Endothelial cell (in vitro differentiated cells): Measurements from ENCODE around the gene R3HDM4. TPM values are rescaled to one million over a fixed set of nuclear protein-coding genes. Genes with fewer than 3 reads are reported as not detected.

ENCODE experiments used
- DNase-seq: peaks from one replicate; pipeline ENCODE4 v3.0.0; 2021; ENCODE audit warnings: low spot score
- H3K27ac Mint-ChIP-seq: one replicate; pipeline ENCODE4 v1.8.0; 2021; ENCODE audit warnings: mixed read lengths, inconsistent platforms; ENCODE audit not compliant: unreplicated experiment
- H3K27me3 Mint-ChIP-seq: one replicate; pipeline ENCODE4 v1.8.0; 2021; ENCODE audit warnings: mild to moderate bottlenecking, moderate library complexity, mixed read lengths, inconsistent platforms; ENCODE audit not compliant: unreplicated experiment
- H3K36me3 Mint-ChIP-seq: one replicate; pipeline ENCODE4 v1.8.0; 2021; ENCODE audit warnings: mild to moderate bottlenecking, low read depth, mixed read lengths, inconsistent platforms; ENCODE audit not compliant: unreplicated experiment
- H3K4me1 Mint-ChIP-seq: one replicate; pipeline ENCODE4 v1.8.0; 2021; ENCODE audit warnings: mild to moderate bottlenecking, mixed read lengths, inconsistent platforms; ENCODE audit not compliant: unreplicated experiment
- H3K4me3 Mint-ChIP-seq: one replicate; pipeline ENCODE4 v1.8.0; 2021; ENCODE audit warnings: mild to moderate bottlenecking, mixed read lengths, inconsistent platforms; ENCODE audit not compliant: unreplicated experiment
- H3K9me3 Mint-ChIP-seq: one replicate; pipeline ENCODE4 v1.8.0; 2021; ENCODE audit warnings: mixed read lengths, inconsistent platforms; ENCODE audit not compliant: unreplicated experiment
- total RNA-seq: library from RNA; stranded (reverse); fragmentation: NEBNext Ultra II Directional; extraction: Animal tissue kit (Norgen Biotek cat#: 25700); gene quantifications from one replicate; pipeline ENCODE4 v1.2.1, GENCODE V29; 2021; ENCODE audit not compliant: unreplicated experiment
- TF ChIP-seq, protein P1 (sequence below): fragments of 200-600 bp; sonication (generic); IDR thresholded peaks from one replicate; pipeline ENCODE4 v1.5.0; 2021; ENCODE audit warnings: antibody characterized with exemption; ENCODE audit not compliant: unreplicated experiment

The R3HDM4 gene
- total RNA-seq, 1 donor from 2014 or later: 40.6 TPM

DNA sequence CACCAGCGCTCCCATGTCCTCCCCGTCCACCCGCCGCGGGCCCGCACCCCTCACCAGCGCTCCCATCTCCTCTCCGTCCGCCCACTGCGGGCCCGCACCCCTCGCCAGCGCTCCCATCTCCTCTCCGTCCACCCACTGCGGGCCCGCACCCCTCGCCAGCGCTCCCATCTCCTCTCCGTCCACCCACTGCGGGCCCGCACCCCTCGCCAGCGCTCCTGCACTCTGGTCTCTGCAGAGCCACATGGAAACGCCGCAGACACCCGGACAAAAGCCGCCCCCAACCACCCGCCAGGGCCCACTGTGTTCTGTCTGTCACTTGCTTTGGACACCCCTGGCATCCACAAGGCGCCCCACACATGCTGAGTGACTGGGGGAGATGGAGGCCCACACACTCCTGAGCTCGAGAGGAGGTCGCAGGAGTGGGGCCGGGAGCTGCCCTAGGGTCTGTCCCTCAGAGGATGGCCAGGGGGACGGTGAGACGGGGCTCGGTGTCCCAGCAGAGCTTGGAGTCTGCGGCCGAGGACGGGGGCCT lies 46.2 kb downstream of the R3HDM4 start:
- Mint-ChIP-seq H3K9me3 (no peaks in the 10 kb centered on the region), H3K27me3 (peaks cover 16% of the 10 kb centered on the region), H3K4me3 (no peak overlapping the region), H3K27ac (no peak overlapping the region), H3K36me3 (peaks cover 11% of the 10 kb centered on the region), H3K4me1 (no peaks in the 10 kb centered on the region)
- DNase-seq: no peak
- TF ChIP-seq, protein P1, sequence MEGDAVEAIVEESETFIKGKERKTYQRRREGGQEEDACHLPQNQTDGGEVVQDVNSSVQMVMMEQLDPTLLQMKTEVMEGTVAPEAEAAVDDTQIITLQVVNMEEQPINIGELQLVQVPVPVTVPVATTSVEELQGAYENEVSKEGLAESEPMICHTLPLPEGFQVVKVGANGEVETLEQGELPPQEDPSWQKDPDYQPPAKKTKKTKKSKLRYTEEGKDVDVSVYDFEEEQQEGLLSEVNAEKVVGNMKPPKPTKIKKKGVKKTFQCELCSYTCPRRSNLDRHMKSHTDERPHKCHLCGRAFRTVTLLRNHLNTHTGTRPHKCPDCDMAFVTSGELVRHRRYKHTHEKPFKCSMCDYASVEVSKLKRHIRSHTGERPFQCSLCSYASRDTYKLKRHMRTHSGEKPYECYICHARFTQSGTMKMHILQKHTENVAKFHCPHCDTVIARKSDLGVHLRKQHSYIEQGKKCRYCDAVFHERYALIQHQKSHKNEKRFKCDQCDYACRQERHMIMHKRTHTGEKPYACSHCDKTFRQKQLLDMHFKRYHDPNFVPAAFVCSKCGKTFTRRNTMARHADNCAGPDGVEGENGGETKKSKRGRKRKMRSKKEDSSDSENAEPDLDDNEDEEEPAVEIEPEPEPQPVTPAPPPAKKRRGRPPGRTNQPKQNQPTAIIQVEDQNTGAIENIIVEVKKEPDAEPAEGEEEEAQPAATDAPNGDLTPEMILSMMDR: no peak

DNA sequence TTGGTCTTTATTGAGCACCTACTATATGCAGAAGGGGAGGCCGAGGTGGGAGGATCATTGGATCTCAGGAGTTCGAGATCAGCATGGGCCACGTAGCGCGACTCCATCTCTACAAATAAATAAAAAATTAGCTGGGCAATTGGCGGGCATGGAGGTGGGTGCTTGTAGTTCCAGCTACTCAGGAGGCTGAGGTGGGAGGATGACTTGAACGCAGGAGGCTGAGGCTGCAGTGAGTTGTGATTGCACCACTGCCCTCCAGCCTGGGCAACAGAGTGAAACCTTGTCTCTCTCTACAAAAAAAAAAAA lies 49.8 kb downstream of the R3HDM4 start:
- TF ChIP-seq, protein P1: no peak
- H3K4me1 Mint-ChIP-seq: no peaks in the 10 kb centered on the region
- H3K27me3 Mint-ChIP-seq: peaks cover 12% of the 10 kb centered on the region
- no peaks in the 10 kb centered on the region for H3K9me3 Mint-ChIP-seq
- no peak for DNase-seq
- H3K4me3 Mint-ChIP-seq: no peak overlapping the region
- no peak overlapping the region for H3K27ac Mint-ChIP-seq
- peaks cover 4% of the 10 kb centered on the region for H3K36me3 Mint-ChIP-seq

DNA sequence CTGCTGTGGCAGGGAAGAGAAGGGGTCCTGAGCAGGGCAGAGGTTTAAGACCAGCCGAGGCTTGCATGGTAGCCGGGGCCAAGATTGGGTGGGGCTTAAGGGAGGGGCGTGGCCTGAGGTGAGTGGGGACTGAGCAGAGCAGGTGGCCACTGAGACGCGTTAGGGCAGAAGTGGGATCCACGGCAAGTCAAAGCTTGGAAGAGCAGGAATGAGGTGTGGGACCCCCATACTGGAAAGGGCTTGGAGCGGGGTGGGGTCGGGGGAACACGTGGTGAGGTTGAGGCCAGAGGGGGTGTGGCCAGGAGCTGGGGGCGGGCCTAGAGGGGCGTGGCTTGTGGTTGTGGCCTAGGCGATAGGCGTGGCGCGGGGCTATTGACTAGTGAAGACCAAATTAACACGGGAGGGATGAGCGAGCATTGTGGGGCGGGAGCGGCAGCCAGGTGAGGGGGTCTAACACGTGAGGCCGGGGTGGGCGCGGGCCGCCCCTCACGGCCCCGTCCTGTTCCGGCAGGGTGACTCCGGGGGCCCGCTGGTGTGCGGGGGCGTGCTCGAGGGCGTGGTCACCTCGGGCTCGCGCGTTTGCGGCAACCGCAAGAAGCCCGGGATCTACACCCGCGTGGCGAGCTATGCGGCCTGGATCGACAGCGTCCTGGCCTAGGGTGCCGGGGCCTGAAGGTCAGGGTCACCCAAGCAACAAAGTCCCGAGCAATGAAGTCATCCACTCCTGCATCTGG lies 50.3 kb downstream of the R3HDM4 start:
- H3K9me3 Mint-ChIP-seq: no peaks in the 10 kb centered on the region
- peak overlapping the region; percentile 30 for H3K27ac Mint-ChIP-seq
- DNase-seq: peak; percentile 56
- no peaks in the 10 kb centered on the region for H3K4me1 Mint-ChIP-seq
- TF ChIP-seq, protein P1: no peak
- H3K4me3 Mint-ChIP-seq: peak overlapping the region; percentile 24
- peaks cover 4% of the 10 kb centered on the region for H3K36me3 Mint-ChIP-seq
- peaks cover 13% of the 10 kb centered on the region for H3K27me3 Mint-ChIP-seq

DNA sequence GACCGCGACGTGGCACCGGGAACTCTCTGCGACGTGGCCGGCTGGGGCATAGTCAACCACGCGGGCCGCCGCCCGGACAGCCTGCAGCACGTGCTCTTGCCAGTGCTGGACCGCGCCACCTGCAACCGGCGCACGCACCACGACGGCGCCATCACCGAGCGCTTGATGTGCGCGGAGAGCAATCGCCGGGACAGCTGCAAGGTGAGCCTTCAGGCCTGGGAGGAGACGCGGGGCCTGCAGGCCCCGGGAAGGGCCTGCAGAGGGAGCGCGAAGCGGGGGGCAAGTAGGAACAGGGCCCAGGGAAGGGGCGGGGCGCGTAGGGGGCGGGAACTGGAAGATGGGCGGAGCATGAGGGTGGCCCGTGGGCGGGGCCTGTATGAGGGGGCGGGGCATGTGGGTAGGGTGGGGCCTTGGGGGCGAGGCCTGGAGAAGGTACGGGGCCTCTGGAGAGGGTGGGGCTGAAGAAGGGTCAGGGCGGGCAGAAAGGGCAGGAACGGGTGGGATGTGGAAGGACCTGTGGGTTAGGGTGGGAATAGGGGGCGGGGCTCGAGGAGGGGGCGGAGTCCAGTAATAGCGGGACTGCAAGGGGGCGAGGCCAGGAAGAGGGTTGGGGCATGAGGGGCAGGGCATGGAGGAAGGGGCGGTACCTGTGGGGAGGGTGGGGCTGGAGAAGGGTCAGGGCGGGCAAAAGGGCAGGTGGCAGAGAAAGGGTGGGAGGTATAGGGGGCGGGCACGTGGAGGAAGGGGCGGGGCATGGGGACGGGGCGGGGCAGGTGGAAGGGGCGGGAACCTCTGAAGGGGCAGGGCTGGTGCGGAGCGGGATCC lies 51.1 kb downstream of the R3HDM4 start:
- no peaks in the 10 kb centered on the region for H3K4me1 Mint-ChIP-seq
- no peak overlapping the region for H3K4me3 Mint-ChIP-seq
- DNase-seq: no peak
- H3K27me3 Mint-ChIP-seq: peaks cover 11% of the 10 kb centered on the region
- TF ChIP-seq, protein P1: no peak
- no peaks in the 10 kb centered on the region for H3K36me3 Mint-ChIP-seq
- H3K9me3 Mint-ChIP-seq: no peaks in the 10 kb centered on the region
- no peak overlapping the region for H3K27ac Mint-ChIP-seq
